H9 (cell line): ENCODE measurements around the gene BCL2L2. TPM values are rescaled to one million over a fixed set of nuclear protein-coding genes. Genes with fewer than 3 reads are reported as not detected.

ENCODE experiments used
- DNase-seq: peaks from one replicate; pipeline ENCODE4 v3.0.0-alpha.2; 2017
- H2AFZ ChIP-seq: one replicate; pipeline ENCODE4 v1.6.1; 2013; ENCODE audit warnings: mild to moderate bottlenecking, low read length, control low read depth, moderate library complexity
- H2AK5ac ChIP-seq: 2 replicates; pipeline ENCODE4 v1.6.1; 2013; ENCODE audit warnings: low read length, control low read depth, mixed read lengths; ENCODE audit not compliant: insufficient read length
- H2BK120ac ChIP-seq: one replicate; pipeline ENCODE4 v1.6.1; 2013; ENCODE audit warnings: low read depth, mild to moderate bottlenecking, low read length, control low read depth, inconsistent platforms; ENCODE audit not compliant: poor library complexity, severe bottlenecking
- H2BK12ac ChIP-seq: 2 replicates; pipeline ENCODE4 v1.6.1; 2013; ENCODE audit warnings: low read length, control low read depth, mixed read lengths, low read depth; ENCODE audit not compliant: insufficient read length
- H2BK15ac ChIP-seq: 2 replicates; pipeline ENCODE4 v1.6.1; 2013; ENCODE audit warnings: low read depth, low read length, control low read depth
- H2BK20ac ChIP-seq: one replicate; pipeline ENCODE4 v1.6.1; 2013; ENCODE audit warnings: low read depth, mild to moderate bottlenecking, low read length, control low read depth, inconsistent platforms; ENCODE audit not compliant: poor library complexity, severe bottlenecking
- H2BK5ac ChIP-seq: 2 replicates; pipeline ENCODE4 v1.6.1; 2013; ENCODE audit warnings: low read length, control low read depth, mixed read lengths; ENCODE audit not compliant: insufficient read length
- H3K14ac ChIP-seq: 2 replicates; pipeline ENCODE4 v1.6.1; 2013; ENCODE audit warnings: low read length, control low read depth; ENCODE audit not compliant: insufficient read depth
- H3K18ac ChIP-seq: 2 replicates; pipeline ENCODE4 v1.6.1; 2013; ENCODE audit warnings: low read depth, mild to moderate bottlenecking, mixed read lengths, low read length, control low read depth; ENCODE audit not compliant: insufficient read length
- H3K23ac ChIP-seq: 2 replicates; pipeline ENCODE4 v1.6.1; 2013; ENCODE audit warnings: low read length, control low read depth, mixed read lengths, low read depth; ENCODE audit not compliant: insufficient read length
- H3K23me2 ChIP-seq: 2 replicates; pipeline ENCODE4 v1.6.1; 2013; ENCODE audit warnings: low read depth, mild to moderate bottlenecking, mixed read lengths, low read length, control low read depth; ENCODE audit not compliant: insufficient read length, poor library complexity, severe bottlenecking
- H3K27ac ChIP-seq: 2 replicates; pipeline ENCODE4 v1.5.1; 2013; ENCODE audit warnings: low read length, control low read depth, mixed read lengths, low read depth; ENCODE audit not compliant: insufficient read length
- H3K27me3 ChIP-seq: 2 replicates; pipeline ENCODE4 v1.6.1; 2013; ENCODE audit warnings: low read length, control low read depth, inconsistent platforms; ENCODE audit not compliant: insufficient read depth
- H3K4ac ChIP-seq: 2 replicates; pipeline ENCODE4 v1.6.1; 2013; ENCODE audit warnings: low read depth, mild to moderate bottlenecking, control low read depth, inconsistent platforms, low read length, moderate library complexity
- H3K4me1 ChIP-seq: 2 replicates; pipeline ENCODE4 v1.6.1; 2013; ENCODE audit warnings: low read length, control low read depth, inconsistent platforms; ENCODE audit not compliant: insufficient read depth
- H3K4me2 ChIP-seq: 2 replicates; pipeline ENCODE4 v1.6.1; 2013; ENCODE audit warnings: low read length, control low read depth, mixed read lengths; ENCODE audit not compliant: insufficient read length, insufficient read depth
- H3K56ac ChIP-seq: 2 replicates; pipeline ENCODE4 v1.6.1; 2013; ENCODE audit warnings: low read depth, mild to moderate bottlenecking, mixed read lengths, low read length, control low read depth; ENCODE audit not compliant: insufficient read length
- H3K79me1 ChIP-seq: 2 replicates; pipeline ENCODE4 v1.6.1; 2013; ENCODE audit warnings: low read depth, mild to moderate bottlenecking, moderate library complexity, low read length, control low read depth, inconsistent platforms; ENCODE audit not compliant: insufficient read depth, poor library complexity, severe bottlenecking
- H3K79me2 ChIP-seq: 2 replicates; pipeline ENCODE4 v1.6.1; 2013; ENCODE audit warnings: low read length, control low read depth, inconsistent platforms; ENCODE audit not compliant: insufficient read depth
- H3K9ac ChIP-seq: 2 replicates; pipeline ENCODE4 v1.6.1; 2013; ENCODE audit warnings: low read length, control low read depth, mixed read lengths; ENCODE audit not compliant: insufficient read length; ENCODE audit errors: extremely low read depth
- H3K9me3 ChIP-seq: one replicate; pipeline ENCODE4 v1.6.1; 2013; ENCODE audit warnings: low read depth, low read length, inconsistent platforms; ENCODE audit not compliant: control insufficient read depth
- H3T11ph ChIP-seq: one replicate; pipeline ENCODE4 v1.6.1; 2013; ENCODE audit warnings: mild to moderate bottlenecking, low read length, control low read depth, inconsistent platforms
- H4K20me1 ChIP-seq: one replicate; pipeline ENCODE4 v1.6.1; 2013; ENCODE audit not compliant: control insufficient read depth, insufficient read length, insufficient read depth
- H4K5ac ChIP-seq: 2 replicates; pipeline ENCODE4 v1.6.1; 2013; ENCODE audit warnings: low read depth, mild to moderate bottlenecking, mixed read lengths, low read length, control low read depth; ENCODE audit not compliant: insufficient read length
- H4K8ac ChIP-seq: replicated peaks from 2 replicates; pipeline ENCODE4 v1.6.1; 2013; ENCODE audit warnings: low read length, control low read depth, mixed read lengths, low read depth; ENCODE audit not compliant: insufficient read length
- H4K91ac ChIP-seq: 2 replicates; pipeline ENCODE4 v1.6.1; 2013; ENCODE audit warnings: low read depth, mild to moderate bottlenecking, moderate library complexity, mixed read lengths, low read length, control low read depth; ENCODE audit not compliant: insufficient read length
- H3K27ac Mint-ChIP-seq, 3 experiments: 2 replicates in 2 of 3; 3 replicates in 1 of 3; pipeline ENCODE4 v1.8.0; 2020 to 2021; ENCODE audit warnings: mixed read lengths in 3 of 3, mild to moderate bottlenecking in 1 of 3, moderate library complexity in 1 of 3
- H3K27me3 Mint-ChIP-seq: 2 replicates; pipeline ENCODE4 v1.8.0; 2021; ENCODE audit warnings: low read depth, mild to moderate bottlenecking, moderate library complexity, mixed read lengths
- H3K36me3 Mint-ChIP-seq, 3 experiments: 2 replicates in 2 of 3; 3 replicates in 1 of 3; pipeline ENCODE4 v1.8.0; 2020 to 2021; ENCODE audit warnings: low read depth in 3 of 3, mixed read lengths in 3 of 3; ENCODE audit not compliant: insufficient read depth in 1 of 3
- H3K4me1 Mint-ChIP-seq, 2 experiments: 2 replicates each; pipeline ENCODE4 v1.8.0; 2020; ENCODE audit warnings: mixed read lengths in 2 of 2
- H3K4me3 Mint-ChIP-seq, 2 experiments: 2 replicates in 1 of 2; 3 replicates in 1 of 2; pipeline ENCODE4 v1.8.0; 2020 to 2021; ENCODE audit warnings: mild to moderate bottlenecking in 2 of 2, mixed read lengths in 2 of 2, moderate library complexity in 1 of 2
- H3K9me3 Mint-ChIP-seq, 2 experiments: 2 replicates in 1 of 2; 3 replicates in 1 of 2; pipeline ENCODE4 v1.8.0; 2020; ENCODE audit warnings: mild to moderate bottlenecking in 2 of 2, mixed read lengths in 2 of 2, moderate library complexity in 1 of 2
- CTCF ChIP-seq: fragments of 200-600 bp; sonication (generic); conservative IDR thresholded peaks from 3 replicates; pipeline ENCODE4 v1.8.0; 2021; ENCODE audit warnings: antibody characterized with exemption, mild to moderate bottlenecking
- WGBS: extraction: QIAGEN DNeasy Blood & Tissue Kit; methylation state at CpG from one replicate; pipeline ENCODE4 v1.1.7; 2013; ENCODE audit warnings: missing lambda C conversion rate, low lambda C conversion rate, mixed read lengths; ENCODE audit not compliant: insufficient read length; ENCODE audit errors: extremely low coverage; 5-methylcytosine and 5-hydroxymethylcytosine counted together
- total RNA-seq: library from RNA; stranded (reverse); gene quantifications from 2 replicates; pipeline ENCODE4 v1.2.1, GENCODE V29; 2021

Gene BCL2L2
- total RNA-seq, 1 experiment from 2014 or later, result 8.4 TPM

- Histone ChIP-seq H3K4me1 (no peaks in the 10 kb centered on the region; the same call in 1 of the 2 replicates), H2BK15ac (no peak overlapping the region), H3K4me2 (no peak overlapping the region), H2BK5ac (no peak overlapping the region), H3K9ac (no peak overlapping the region), H3K9me3 (no peaks in the 10 kb centered on the region), H3K27ac (no peak overlapping the region), H4K91ac (no peak overlapping the region), H3K18ac (no peak overlapping the region), H3K79me2 (no peaks in the 10 kb centered on the region), H3K27me3 (no peaks in the 10 kb centered on the region), H3T11ph (no peak overlapping the region), H2BK120ac (no peak overlapping the region), H3K23me2 (no peaks in the 10 kb centered on the region), H2AFZ (no peak overlapping the region), H3K4ac (no peak overlapping the region), H3K14ac (no peak overlapping the region), H2BK20ac (no peak overlapping the region), H2AK5ac (no peak overlapping the region), H2BK12ac (no peak overlapping the region), H3K23ac (no peak overlapping the region), H4K8ac (no peak overlapping the region), H3K56ac (no peak overlapping the region), H3K79me1 (no peaks in the 10 kb centered on the region), H4K5ac (no peak overlapping the region), H4K20me1 (no peaks in the 10 kb centered on the region)
- peaks cover 32% of the 10 kb centered on the region for H3K27me3 Mint-ChIP-seq
- no CpG with 5 or more reads among the region's 1 CpG for WGBS
- no peak overlapping the region for H3K4me3 Mint-ChIP-seq
- peaks cover 39 to 47% of the 10 kb centered on the region in 2 experiments for H3K9me3 Mint-ChIP-seq
- no peak for DNase-seq
- H3K36me3 Mint-ChIP-seq, result peaks cover 1 to 11% (median 9%) of the 10 kb centered on the region in 3 experiments
- no peak overlapping the region for H3K27ac Mint-ChIP-seq
- no peak for TF ChIP-seq CTCF
- H3K4me1 Mint-ChIP-seq, result peaks cover 11 to 12% of the 10 kb centered on the region in 2 experiments
Measured at GRCh38 chr14:23339506-23340268, 33.1 kb downstream of the BCL2L2 start.
